Measurements from ENCODE around the gene AGAP1. TPM values are rescaled to one million over a fixed set of nuclear protein-coding genes. Genes with fewer than 3 reads are reported as not detected.

Gene AGAP1
- total RNA-seq, 1 donor from 2014 or later = 46.3 TPM

- Mint-ChIP-seq H3K9me3 (no peaks in the 10 kb centered on the region), H3K36me3 (peaks cover 20% of the 10 kb centered on the region), H3K4me1 (ENCODE audit: unreplicated experiment) (peaks cover 8% of the 10 kb centered on the region), H3K27ac (no peak overlapping the region), H3K27me3 (no peaks in the 10 kb centered on the region), H3K4me3 (no peak overlapping the region)
- no peak for DNase-seq (ENCODE audit: extremely low spot score, unreplicated experiment)
- TF ChIP-seq CTCF (conservative IDR thresholded peaks at IDR 0.05) = no peak
These were observed 630.5 kb downstream of the AGAP1 start for GRCh38 chr2:236124182-236124893.

DNA sequence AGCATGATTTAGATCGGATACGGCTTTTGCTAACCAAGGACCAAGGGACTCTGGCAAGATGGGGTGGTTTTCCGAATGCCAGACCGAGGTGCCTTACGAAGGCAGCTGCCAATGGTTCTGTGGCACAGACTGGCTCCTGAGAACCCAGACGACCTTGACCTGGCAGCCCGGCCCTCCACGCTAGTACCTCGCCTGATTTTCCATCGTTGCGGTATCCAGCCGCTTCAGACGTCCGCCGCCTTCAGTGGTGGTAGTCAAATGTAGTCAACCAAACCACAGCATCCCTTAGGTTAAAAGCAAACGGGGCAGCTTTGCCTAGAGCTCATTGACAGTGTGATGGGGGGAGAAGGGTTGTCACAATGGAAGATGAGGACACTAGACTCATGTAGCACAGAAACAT is 631.7 kb downstream of the AGAP1 start:
- Mint-ChIP-seq H3K36me3 (peaks cover 17% of the 10 kb centered on the region), H3K27ac (no peak overlapping the region), H3K4me1 (ENCODE audit: unreplicated experiment) (peaks cover 4% of the 10 kb centered on the region), H3K9me3 (no peaks in the 10 kb centered on the region), H3K27me3 (no peaks in the 10 kb centered on the region), H3K4me3 (no peak overlapping the region)
- TF ChIP-seq CTCF (conservative IDR thresholded peaks at IDR 0.05) = no peak
- no peak for DNase-seq (ENCODE audit: extremely low spot score, unreplicated experiment)

GRCh38 chr2:236127010-236127409 is 633.2 kb downstream of the AGAP1 start:
- DNase-seq (ENCODE audit: extremely low spot score, unreplicated experiment) = no peak
- H3K27ac Mint-ChIP-seq = no peak overlapping the region
- TF ChIP-seq CTCF (conservative IDR thresholded peaks at IDR 0.05) = no peak
- no peaks in the 10 kb centered on the region for H3K9me3 Mint-ChIP-seq
- H3K4me1 Mint-ChIP-seq (ENCODE audit: unreplicated experiment) = no peaks in the 10 kb centered on the region
- H3K4me3 Mint-ChIP-seq = no peak overlapping the region
- peaks cover 14% of the 10 kb centered on the region for H3K36me3 Mint-ChIP-seq
- H3K27me3 Mint-ChIP-seq = no peaks in the 10 kb centered on the region

GRCh38 chr2:236128321-236128720 is 634.5 kb downstream of the AGAP1 start:
- no peak overlapping the region for H3K4me3 Mint-ChIP-seq
- no peak for DNase-seq (ENCODE audit: extremely low spot score, unreplicated experiment)
- H3K27me3 Mint-ChIP-seq = no peaks in the 10 kb centered on the region
- H3K27ac Mint-ChIP-seq = no peak overlapping the region
- TF ChIP-seq CTCF (conservative IDR thresholded peaks at IDR 0.05) = no peak
- H3K36me3 Mint-ChIP-seq = peaks cover 17% of the 10 kb centered on the region
- no peaks in the 10 kb centered on the region for H3K9me3 Mint-ChIP-seq
- no peaks in the 10 kb centered on the region for H3K4me1 Mint-ChIP-seq (ENCODE audit: unreplicated experiment)

DNA sequence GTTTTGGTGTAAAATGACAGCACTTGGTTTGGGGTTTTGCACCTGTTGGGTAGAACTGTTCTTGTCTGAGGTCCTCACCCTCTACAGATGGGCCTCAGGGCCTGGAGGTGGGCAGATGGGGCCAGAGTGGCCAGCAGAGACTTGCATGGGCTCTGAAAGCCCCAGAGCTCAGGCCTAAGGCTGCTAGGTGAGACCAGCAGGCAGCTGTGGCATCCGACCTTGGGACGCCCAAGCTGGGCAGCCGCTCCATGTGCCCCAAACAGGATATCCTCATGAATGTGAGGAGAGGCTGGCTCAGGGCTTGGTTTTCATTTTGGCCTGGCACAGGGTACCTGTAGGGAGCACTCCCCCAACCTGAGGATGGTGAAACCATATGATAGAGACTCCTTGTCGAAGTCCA is 636.1 kb downstream of the AGAP1 start:
- Mint-ChIP-seq H3K4me3 (no peak overlapping the region), H3K9me3 (no peaks in the 10 kb centered on the region), H3K27ac (no peak overlapping the region), H3K27me3 (no peaks in the 10 kb centered on the region), H3K36me3 (peaks cover 13% of the 10 kb centered on the region), H3K4me1 (ENCODE audit: unreplicated experiment) (no peaks in the 10 kb centered on the region)
- no peak for TF ChIP-seq CTCF (conservative IDR thresholded peaks at IDR 0.05)
- no peak for DNase-seq (ENCODE audit: extremely low spot score, unreplicated experiment)

Measured in type B pancreatic cell (in vitro differentiated cells).